Measurements from ENCODE around the gene CIB4. TPM values are rescaled to one million over a fixed set of nuclear protein-coding genes. Genes with fewer than 3 reads are reported as not detected.
A peak's percentile ranks its signal among the peaks of the same experiment; 100 is the strongest.

Gene CIB4
- polyA plus RNA-seq (2013, experiment 1 of 2) = not detected
- not detected for polyA plus RNA-seq (2013, experiment 2 of 2)

- peaks cover 0 to 3% of the 10 kb centered on the region in 2 donors for H3K9me3 ChIP-seq (replicated peaks in 1 of 2; ENCODE audit: control insufficient read depth in 2 of 2, insufficient read depth in 1 of 2, low read depth in 1 of 2, low read length in 2 of 2)
- H2AK5ac ChIP-seq (ENCODE audit: low read depth, low read length) = peak within 1 kb of the TSS; percentile 68
- H2BK12ac ChIP-seq (ENCODE audit: low read length) = peak within 1 kb of the TSS; percentile 78
- H3K4me3 ChIP-seq (ENCODE audit: low read length in 2 of 2) = no peak within 1 kb of the TSS
- peak within 1 kb of the TSS; percentile 76 for H3K18ac ChIP-seq (ENCODE audit: low read length)
- peak within 1 kb of the TSS; percentile 26 for H3K4ac ChIP-seq (ENCODE audit: low read length)
- WGBS, 2 donors (ENCODE audit: extremely low coverage in 2 of 2, insufficient read length in 2 of 2, insufficient replicate concordance in 1 of 2) = no CpG with 5 or more reads among the region's 8 CpGs
- no peak within 1 kb of the TSS for H2BK5ac ChIP-seq (ENCODE audit: low read length)
- H3K36me3 ChIP-seq (replicated peaks in 1 of 2; ENCODE audit: control insufficient read depth in 2 of 2, insufficient read depth in 2 of 2, low read length in 2 of 2) = no peaks in the 10 kb centered on the region
- no peaks in the 10 kb centered on the region for H3K79me1 ChIP-seq (ENCODE audit: low read depth, low read length)
- H3K23ac ChIP-seq (ENCODE audit: low read depth, low read length, poor library complexity) = no peak within 1 kb of the TSS
- no peak within 1 kb of the TSS for H2BK15ac ChIP-seq (ENCODE audit: low read length)
- no peak within 1 kb of the TSS for H3K14ac ChIP-seq (ENCODE audit: low read length)
- H2AFZ ChIP-seq (ENCODE audit: low read length) = peak within 1 kb of the TSS; percentile 69
- no peak within 1 kb of the TSS for H4K91ac ChIP-seq (ENCODE audit: low read depth, low read length, poor library complexity)
- H3K9ac ChIP-seq (ENCODE audit: low read depth, low read length, poor library complexity) = no peak within 1 kb of the TSS
- no peak within 1 kb of the TSS for H3K4me2 ChIP-seq (ENCODE audit: insufficient read depth, low read length, poor library complexity, severe bottlenecking)
- H4K8ac ChIP-seq (ENCODE audit: low read depth, low read length) = no peak within 1 kb of the TSS
- H2BK120ac ChIP-seq (ENCODE audit: low read depth, low read length) = no peak within 1 kb of the TSS
- no peak for DNase-seq (ENCODE audit: low spot score)
- H3K27me3 ChIP-seq (ENCODE audit: control insufficient read depth in 3 of 3, insufficient read depth in 3 of 3, low read depth in 1 of 3, low read length in 3 of 3) = peaks cover 0 to 26% (median 0%) of the 10 kb centered on the region in 3 experiments
- H3K27ac ChIP-seq (replicated peaks; ENCODE audit: low read length) = no peak within 1 kb of the TSS
- peaks cover 14 to 16% of the 10 kb centered on the region in 2 donors for H3K4me1 ChIP-seq (ENCODE audit: control insufficient read depth in 2 of 2, insufficient read depth in 1 of 2, low read depth in 1 of 2, low read length in 2 of 2)
Observed at GRCh38 chr2:26640781-26641564, at the start of gene CIB4. Gene CIB4 (minus strand): TSS chr2:26641366. CDS start chr2:26641314, 52 bp downstream.

DNA sequence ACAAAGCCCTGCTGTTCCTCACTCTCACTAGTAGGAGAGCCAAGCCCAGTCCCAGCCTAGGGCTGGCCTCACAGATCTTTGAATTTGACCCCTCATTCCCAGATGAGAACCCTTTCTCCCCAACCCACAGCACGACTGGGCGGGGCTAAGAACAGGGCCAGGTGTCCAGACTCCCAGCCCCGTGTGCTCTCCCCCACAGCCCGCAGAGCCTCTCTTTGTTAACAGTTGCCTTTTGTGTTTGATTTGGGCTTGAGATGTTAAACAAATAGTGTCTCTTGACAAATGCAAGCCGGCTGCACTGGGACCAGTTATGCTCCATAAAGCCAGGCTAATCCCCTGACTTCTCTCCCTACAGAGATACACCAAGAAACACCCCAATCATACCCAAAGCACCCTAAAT, 46.6 kb upstream of the CIB4 start:
- Histone ChIP-seq H2AK5ac (ENCODE audit: low read depth, low read length) (peak overlapping the region; percentile 43), H3K9me3 (replicated peaks in 1 of 2; ENCODE audit: control insufficient read depth in 2 of 2, insufficient read depth in 1 of 2, low read depth in 1 of 2, low read length in 2 of 2) (no peaks in the 10 kb centered on the region), H3K4me1 (ENCODE audit: control insufficient read depth in 2 of 2, insufficient read depth in 1 of 2, low read depth in 1 of 2, low read length in 2 of 2) (peaks cover 21 to 24% of the 10 kb centered on the region in 2 donors), H2BK120ac (ENCODE audit: low read depth, low read length) (no peak overlapping the region), H2AFZ (ENCODE audit: low read length) (no peak overlapping the region), H4K8ac (ENCODE audit: low read depth, low read length) (no peak overlapping the region), H3K18ac (ENCODE audit: low read length) (peak overlapping the region; percentile 72), H3K36me3 (replicated peaks in 1 of 2; ENCODE audit: control insufficient read depth in 2 of 2, insufficient read depth in 2 of 2, low read length in 2 of 2) (no peaks in the 10 kb centered on the region), H3K79me1 (ENCODE audit: low read depth, low read length) (no peaks in the 10 kb centered on the region), H4K91ac (ENCODE audit: low read depth, low read length, poor library complexity) (no peak overlapping the region), H3K27me3 (ENCODE audit: control insufficient read depth in 3 of 3, insufficient read depth in 3 of 3, low read depth in 1 of 3, low read length in 3 of 3) (peaks cover 0 to 66% (median 3%) of the 10 kb centered on the region in 3 experiments), H3K4me3 (ENCODE audit: low read length in 2 of 2) (no peak overlapping the region), H3K4ac (ENCODE audit: low read length) (no peak overlapping the region), H3K23ac (ENCODE audit: low read depth, low read length, poor library complexity) (no peak overlapping the region), H3K27ac (replicated peaks; ENCODE audit: low read length) (no peak overlapping the region), H3K4me2 (ENCODE audit: insufficient read depth, low read length, poor library complexity, severe bottlenecking) (no peak overlapping the region), H2BK15ac (ENCODE audit: low read length) (peak overlapping the region; percentile 56), H2BK12ac (ENCODE audit: low read length) (no peak overlapping the region), H2BK5ac (ENCODE audit: low read length) (no peak overlapping the region), H3K14ac (ENCODE audit: low read length) (peak overlapping the region; percentile 31), H3K9ac (ENCODE audit: low read depth, low read length, poor library complexity) (no peak overlapping the region)
- WGBS, 2 donors (ENCODE audit: extremely low coverage in 2 of 2, insufficient read length in 2 of 2, insufficient replicate concordance in 1 of 2) = no CpG with 5 or more reads among the region's 5 CpGs
- no peak for DNase-seq (ENCODE audit: low spot score)

DNA sequence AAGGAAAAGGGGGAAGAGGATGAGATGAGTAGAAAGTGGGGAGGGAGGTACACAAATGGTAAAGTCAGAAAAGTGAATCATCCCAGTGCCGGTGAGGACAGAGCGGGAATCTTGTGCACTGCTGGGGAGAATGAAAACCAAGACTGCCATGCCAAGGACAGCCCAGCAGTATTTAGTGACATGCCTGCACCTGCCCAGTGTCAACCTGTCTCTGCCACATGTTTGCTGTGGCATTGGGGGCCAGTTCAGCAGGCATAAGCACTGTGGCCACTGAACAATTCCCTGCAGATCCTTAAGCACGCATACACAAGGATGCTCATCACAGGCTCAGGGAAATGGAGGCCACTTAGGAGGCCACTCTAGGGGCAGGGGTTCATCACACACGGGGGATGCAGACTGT, 46.2 kb upstream of the CIB4 start:
- Histone ChIP-seq H4K8ac (ENCODE audit: low read depth, low read length) (no peak overlapping the region), H4K91ac (ENCODE audit: low read depth, low read length, poor library complexity) (no peak overlapping the region), H2BK120ac (ENCODE audit: low read depth, low read length) (no peak overlapping the region), H3K9me3 (replicated peaks in 1 of 2; ENCODE audit: control insufficient read depth in 2 of 2, insufficient read depth in 1 of 2, low read depth in 1 of 2, low read length in 2 of 2) (no peaks in the 10 kb centered on the region), H2BK12ac (ENCODE audit: low read length) (no peak overlapping the region), H2BK5ac (ENCODE audit: low read length) (no peak overlapping the region), H3K4ac (ENCODE audit: low read length) (no peak overlapping the region), H3K4me3 (ENCODE audit: low read length in 2 of 2) (no peak overlapping the region), H3K36me3 (replicated peaks in 1 of 2; ENCODE audit: control insufficient read depth in 2 of 2, insufficient read depth in 2 of 2, low read length in 2 of 2) (no peaks in the 10 kb centered on the region), H3K4me2 (ENCODE audit: insufficient read depth, low read length, poor library complexity, severe bottlenecking) (no peak overlapping the region), H3K4me1 (ENCODE audit: control insufficient read depth in 2 of 2, insufficient read depth in 1 of 2, low read depth in 1 of 2, low read length in 2 of 2) (peaks cover 21 to 24% of the 10 kb centered on the region in 2 donors), H2AK5ac (ENCODE audit: low read depth, low read length) (peak overlapping the region; percentile 0), H2BK15ac (ENCODE audit: low read length) (peak overlapping the region; percentile 56), H2AFZ (ENCODE audit: low read length) (no peak overlapping the region), H3K18ac (ENCODE audit: low read length) (peak overlapping the region; percentile 7), H3K14ac (ENCODE audit: low read length) (no peak overlapping the region), H3K27me3 (ENCODE audit: control insufficient read depth in 3 of 3, insufficient read depth in 3 of 3, low read depth in 1 of 3, low read length in 3 of 3) (peaks cover 0 to 70% (median 3%) of the 10 kb centered on the region in 3 experiments), H3K23ac (ENCODE audit: low read depth, low read length, poor library complexity) (no peak overlapping the region), H3K27ac (replicated peaks; ENCODE audit: low read length) (no peak overlapping the region), H3K79me1 (ENCODE audit: low read depth, low read length) (no peaks in the 10 kb centered on the region), H3K9ac (ENCODE audit: low read depth, low read length, poor library complexity) (no peak overlapping the region)
- WGBS, 2 donors (ENCODE audit: extremely low coverage in 2 of 2, insufficient read length in 2 of 2, insufficient replicate concordance in 1 of 2) = no CpG with 5 or more reads among the region's 4 CpGs
- no peak for DNase-seq (ENCODE audit: low spot score)

GRCh38 chr2:26685989-26686839, 45.0 kb upstream of the CIB4 start:
- H3K18ac ChIP-seq (ENCODE audit: low read length) = no peak overlapping the region
- peaks cover 18 to 25% of the 10 kb centered on the region in 2 donors for H3K4me1 ChIP-seq (ENCODE audit: control insufficient read depth in 2 of 2, insufficient read depth in 1 of 2, low read depth in 1 of 2, low read length in 2 of 2)
- no peak overlapping the region for H2BK12ac ChIP-seq (ENCODE audit: low read length)
- DNase-seq (ENCODE audit: low spot score) = no peak
- H3K4me3 ChIP-seq (ENCODE audit: low read length in 2 of 2) = no peak overlapping the region
- H3K36me3 ChIP-seq (replicated peaks in 1 of 2; ENCODE audit: control insufficient read depth in 2 of 2, insufficient read depth in 2 of 2, low read length in 2 of 2) = no peaks in the 10 kb centered on the region
- H3K27ac ChIP-seq (replicated peaks; ENCODE audit: low read length) = no peak overlapping the region
- no peak overlapping the region for H2AFZ ChIP-seq (ENCODE audit: low read length)
- no peak overlapping the region for H3K23ac ChIP-seq (ENCODE audit: low read depth, low read length, poor library complexity)
- peaks cover 0 to 72% (median 0%) of the 10 kb centered on the region in 3 experiments for H3K27me3 ChIP-seq (ENCODE audit: control insufficient read depth in 3 of 3, insufficient read depth in 3 of 3, low read depth in 1 of 3, low read length in 3 of 3)
- H2AK5ac ChIP-seq (ENCODE audit: low read depth, low read length) = no peak overlapping the region
- H3K9me3 ChIP-seq (replicated peaks in 1 of 2; ENCODE audit: control insufficient read depth in 2 of 2, insufficient read depth in 1 of 2, low read depth in 1 of 2, low read length in 2 of 2) = no peaks in the 10 kb centered on the region
- H4K91ac ChIP-seq (ENCODE audit: low read depth, low read length, poor library complexity) = no peak overlapping the region
- peak overlapping the region; percentile 21 for H3K14ac ChIP-seq (ENCODE audit: low read length)
- WGBS, 2 donors (ENCODE audit: extremely low coverage in 2 of 2, insufficient read length in 2 of 2, insufficient replicate concordance in 1 of 2) = no CpG with 5 or more reads among the region's 16 CpGs
- H2BK120ac ChIP-seq (ENCODE audit: low read depth, low read length) = no peak overlapping the region
- H3K9ac ChIP-seq (ENCODE audit: low read depth, low read length, poor library complexity) = no peak overlapping the region
- no peaks in the 10 kb centered on the region for H3K79me1 ChIP-seq (ENCODE audit: low read depth, low read length)
- no peak overlapping the region for H3K4me2 ChIP-seq (ENCODE audit: insufficient read depth, low read length, poor library complexity, severe bottlenecking)
- no peak overlapping the region for H2BK5ac ChIP-seq (ENCODE audit: low read length)
- H3K4ac ChIP-seq (ENCODE audit: low read length) = no peak overlapping the region
- no peak overlapping the region for H2BK15ac ChIP-seq (ENCODE audit: low read length)
- no peak overlapping the region for H4K8ac ChIP-seq (ENCODE audit: low read depth, low read length)

All from neuronal stem cell (in vitro differentiated cells).